MM.1S (cell line): ENCODE data around the gene FILIP1.

Source experiments
- DNase-seq: peaks from one replicate; pipeline ENCODE4 v3.0.0-alpha.2; 2015
- H2AFZ ChIP-seq: fragments of 300-600 bp; sonication (generic); 2 replicates; pipeline ENCODE4 v1.6.0; 2016; ENCODE audit warnings: antibody characterized with exemption, low read length
- H3F3A ChIP-seq: fragments of 300-600 bp; sonication (generic); 2 replicates; pipeline ENCODE4 v1.6.1; 2016; ENCODE audit warnings: mild to moderate bottlenecking, antibody characterized with exemption, low read length, moderate library complexity, mixed read lengths; ENCODE audit not compliant: insufficient read depth
- H3K27ac ChIP-seq: fragments of 300-600 bp; sonication (generic); 2 replicates; pipeline ENCODE4 v1.5.1; 2016; ENCODE audit warnings: mild to moderate bottlenecking, low read length
- H3K27me3 ChIP-seq: fragments of 300-600 bp; sonication (generic); replicated peaks from 2 replicates; pipeline ENCODE4 v1.6.0; 2016; ENCODE audit warnings: low read length; ENCODE audit not compliant: insufficient read depth
- H3K36me3 ChIP-seq: fragments of 300-600 bp; sonication (generic); replicated peaks from 2 replicates; pipeline ENCODE4 v1.6.1; 2016; ENCODE audit warnings: mild to moderate bottlenecking, low read length, mixed read lengths; ENCODE audit not compliant: insufficient read depth
- H3K4me1 ChIP-seq: fragments of 300-600 bp; sonication (generic); 2 replicates; pipeline ENCODE4 v1.6.1; 2016; ENCODE audit warnings: low read length, mixed read lengths
- H3K4me2 ChIP-seq: fragments of 300-600 bp; sonication (generic); 2 replicates; pipeline ENCODE4 v1.6.0; 2016; ENCODE audit warnings: low read depth, low read length
- H3K4me3 ChIP-seq: fragments of 300-600 bp; sonication (generic); 2 replicates; pipeline ENCODE4 v1.5.1; 2016; ENCODE audit warnings: low read length, mixed read lengths
- H3K79me2 ChIP-seq: fragments of 300-600 bp; sonication (generic); 2 replicates; pipeline ENCODE4 v1.6.1; 2016; ENCODE audit warnings: mixed run types, low read length, mixed read lengths
- H3K9ac ChIP-seq: fragments of 300-600 bp; sonication (generic); 2 replicates; pipeline ENCODE4 v1.6.1; 2016; ENCODE audit warnings: low read length, mixed read lengths
- H3K9me2 ChIP-seq: fragments of 300-600 bp; sonication (generic); replicated peaks from 2 replicates; pipeline ENCODE4 v1.6.1; 2016; ENCODE audit warnings: mild to moderate bottlenecking, low read length, mixed read lengths; ENCODE audit not compliant: insufficient read depth
- H3K9me3 ChIP-seq: fragments of 300-600 bp; sonication (generic); replicated peaks from 2 replicates; pipeline ENCODE4 v1.6.1; 2016; ENCODE audit warnings: mild to moderate bottlenecking, low read length, mixed read lengths; ENCODE audit not compliant: insufficient read depth
- H4K20me1 ChIP-seq: fragments of 300-600 bp; sonication (generic); 2 replicates; pipeline ENCODE4 v1.6.1; 2016; ENCODE audit warnings: mild to moderate bottlenecking, low read length, moderate library complexity, mixed read lengths; ENCODE audit not compliant: insufficient read depth
- CTCF ChIP-seq: fragments of 300-600 bp; sonication (generic); IDR thresholded peaks from 2 replicates; pipeline ENCODE4 v1.5.1; 2016; ENCODE audit warnings: antibody characterized with exemption, low read length, mixed read lengths
- EZH2 ChIP-seq: fragments of 300-600 bp; sonication (generic); optimal IDR thresholded peaks from 2 replicates; pipeline ENCODE3; 2017; ENCODE audit warnings: low read depth, mild to moderate bottlenecking, antibody characterized with exemption, low read length, mixed read lengths
- EZH2phosphoT487 ChIP-seq: fragments of 300-600 bp; sonication (generic); IDR thresholded peaks from 2 replicates; pipeline ENCODE4 v1.6.1; 2018; ENCODE audit warnings: antibody characterized with exemption, low read length

The FILIP1 gene

GRCh38 chr6:75505424-75505823 lies 11.8 kb upstream of the FILIP1 start:
- no peak overlapping the region for H3K9ac ChIP-seq
- H3K4me1 ChIP-seq, result no peaks in the 10 kb centered on the region
- H3K27ac ChIP-seq, result no peak overlapping the region
- H3K9me3 ChIP-seq, result no peaks in the 10 kb centered on the region
- no peaks in the 10 kb centered on the region for H4K20me1 ChIP-seq
- no peaks in the 10 kb centered on the region for H3K79me2 ChIP-seq
- no peaks in the 10 kb centered on the region for H3K27me3 ChIP-seq
- H3K4me3 ChIP-seq, result no peak overlapping the region
- no peak overlapping the region for H3K4me2 ChIP-seq
- no peaks in the 10 kb centered on the region for H3F3A ChIP-seq
- H3K36me3 ChIP-seq, result no peaks in the 10 kb centered on the region
- H2AFZ ChIP-seq, result no peak overlapping the region
- no peaks in the 10 kb centered on the region for H3K9me2 ChIP-seq
- no peak for TF ChIP-seq EZH2
- no peak for TF ChIP-seq EZH2phosphoT487
- TF ChIP-seq CTCF, result no peak
- no peak for DNase-seq

- Histone ChIP-seq H3K9me3 (no peaks in the 10 kb centered on the region), H3K4me1 (no peaks in the 10 kb centered on the region), H3K79me2 (no peaks in the 10 kb centered on the region), H3K4me2 (no peak overlapping the region), H3K9ac (no peak overlapping the region), H4K20me1 (no peaks in the 10 kb centered on the region), H3K36me3 (no peaks in the 10 kb centered on the region), H3K27me3 (no peaks in the 10 kb centered on the region), H2AFZ (no peak overlapping the region), H3K27ac (no peak overlapping the region), H3F3A (no peaks in the 10 kb centered on the region), H3K4me3 (no peak overlapping the region), H3K9me2 (no peaks in the 10 kb centered on the region)
- DNase-seq, result no peak
- no peak for TF ChIP-seq EZH2phosphoT487
- 0 out of 2 replicates have a peak, but pooled peaks have one; percentile 7 for TF ChIP-seq CTCF
Measured at GRCh38 chr6:75504465-75505222, 11.0 kb upstream of the FILIP1 start.

- H3K9ac ChIP-seq, result no peak overlapping the region
- H3K27me3 ChIP-seq, result no peaks in the 10 kb centered on the region
- no peaks in the 10 kb centered on the region for H3K9me2 ChIP-seq
- H3K4me3 ChIP-seq, result no peak overlapping the region
- H3K36me3 ChIP-seq, result no peaks in the 10 kb centered on the region
- no peaks in the 10 kb centered on the region for H3F3A ChIP-seq
- H3K9me3 ChIP-seq, result no peaks in the 10 kb centered on the region
- no peaks in the 10 kb centered on the region for H3K4me1 ChIP-seq
- no peak for TF ChIP-seq EZH2phosphoT487
- TF ChIP-seq EZH2, result no peak
- no peak for TF ChIP-seq CTCF
- H4K20me1 ChIP-seq, result no peaks in the 10 kb centered on the region
- H3K4me2 ChIP-seq, result no peak overlapping the region
- no peaks in the 10 kb centered on the region for H3K79me2 ChIP-seq
- H2AFZ ChIP-seq, result no peak overlapping the region
- DNase-seq, result no peak
- H3K27ac ChIP-seq, result no peak overlapping the region
Measured at GRCh38 chr6:75503291-75503690, 9.7 kb upstream of the FILIP1 start.
